CD4-positive, CD25-positive, alpha-beta regulatory T cell (primary cell): Measurements from ENCODE around the gene ATXN10. TPM values are rescaled to one million over a fixed set of nuclear protein-coding genes. Genes with fewer than 3 reads are reported as not detected.
A peak's percentile ranks its signal among the peaks of the same experiment; 100 is the strongest.

Experiments used
- ATAC-seq, 2 donors: fragments of 150-1000 bp; cut with Tn5 transposase; one replicate each; pipeline ENCODE4 v1.10.0; 2021; ENCODE audit warnings: low read depth in 2 of 2, moderate number of reproducible peaks in 2 of 2, moderate library complexity in 1 of 2
- DNase-seq, 3 donors: peaks; one replicate each; pipeline versions ENCODE4 v3.0.0 to v3.0.0-alpha.2; 2012 to 2022; ENCODE audit warnings: mixed read lengths in 1 of 3
- H3K27ac ChIP-seq: one replicate; pipeline ENCODE4 v1.7.0; 2013; ENCODE audit warnings: mild to moderate bottlenecking, low read length; ENCODE audit not compliant: insufficient read depth, poor library complexity, severe bottlenecking
- H3K27me3 ChIP-seq: one replicate; pipeline ENCODE4 v1.7.0; 2013; ENCODE audit warnings: low read length; ENCODE audit not compliant: control insufficient read depth, insufficient read depth
- H3K36me3 ChIP-seq: one replicate; pipeline ENCODE4 v1.7.0; 2013; ENCODE audit warnings: mild to moderate bottlenecking, low read length, moderate library complexity; ENCODE audit not compliant: control insufficient read depth, insufficient read depth
- H3K4me1 ChIP-seq: 2 replicates; pipeline ENCODE4 v1.7.0; 2013; ENCODE audit warnings: mild to moderate bottlenecking, low read length; ENCODE audit not compliant: insufficient read depth, control insufficient read depth, poor library complexity, severe bottlenecking
- H3K4me3 ChIP-seq: one replicate; pipeline ENCODE4 v1.7.0; 2013; ENCODE audit warnings: low read depth, mild to moderate bottlenecking, low read length, moderate library complexity
- H3K9me3 ChIP-seq, 2 experiments: 1 replicate in 1 of 2; 2 replicates in 1 of 2; pipeline ENCODE4 v1.7.0; 2013; ENCODE audit warnings: low read length in 2 of 2, mild to moderate bottlenecking in 1 of 2, moderate library complexity in 1 of 2; ENCODE audit not compliant: control insufficient read depth in 2 of 2
- H3K27ac Mint-ChIP-seq, 3 donors: one replicate each; pipeline ENCODE4 v1.8.0; 2020 to 2022; ENCODE audit warnings: mild to moderate bottlenecking in 3 of 3, mixed read lengths in 3 of 3, moderate library complexity in 2 of 3
- H3K27me3 Mint-ChIP-seq: one replicate; pipeline ENCODE4 v1.8.0; 2022; ENCODE audit warnings: mild to moderate bottlenecking, mixed read lengths
- H3K36me3 Mint-ChIP-seq: one replicate; pipeline ENCODE4 v1.8.0; 2020; ENCODE audit warnings: mixed read lengths
- H3K4me1 Mint-ChIP-seq, 4 donors: one replicate each; pipeline ENCODE4 v1.8.0; 2020 to 2022; ENCODE audit warnings: mixed read lengths in 4 of 4, mild to moderate bottlenecking in 1 of 4
- H3K4me3 Mint-ChIP-seq, 4 donors: one replicate each; pipeline ENCODE4 v1.8.0; 2020 to 2022; ENCODE audit warnings: mild to moderate bottlenecking in 4 of 4, mixed read lengths in 4 of 4, moderate library complexity in 3 of 4
- H3K9me3 Mint-ChIP-seq, 7 donors: one replicate each; pipeline ENCODE4 v1.8.0; 2020 to 2022; ENCODE audit warnings: mixed read lengths in 7 of 7, mild to moderate bottlenecking in 3 of 7, moderate library complexity in 2 of 7
- polyA plus RNA-seq, 4 donors: library from polyadenylated mRNA; unstranded; fragments of 300-500 nt; fragmentation: Illumina TruSeq; gene quantifications; one replicate each; pipeline ENCODE4 v1.2.3, GENCODE V29; 2021
- total RNA-seq: library from RNA; stranded (reverse); gene quantifications from one replicate; pipeline ENCODE4 v1.2.3, GENCODE V29; 2022

The ATXN10 gene
- total and polyA plus RNA-seq, 5 donors from 2014 or later = 61.7 to 107 (median 80.6) TPM

DNA sequence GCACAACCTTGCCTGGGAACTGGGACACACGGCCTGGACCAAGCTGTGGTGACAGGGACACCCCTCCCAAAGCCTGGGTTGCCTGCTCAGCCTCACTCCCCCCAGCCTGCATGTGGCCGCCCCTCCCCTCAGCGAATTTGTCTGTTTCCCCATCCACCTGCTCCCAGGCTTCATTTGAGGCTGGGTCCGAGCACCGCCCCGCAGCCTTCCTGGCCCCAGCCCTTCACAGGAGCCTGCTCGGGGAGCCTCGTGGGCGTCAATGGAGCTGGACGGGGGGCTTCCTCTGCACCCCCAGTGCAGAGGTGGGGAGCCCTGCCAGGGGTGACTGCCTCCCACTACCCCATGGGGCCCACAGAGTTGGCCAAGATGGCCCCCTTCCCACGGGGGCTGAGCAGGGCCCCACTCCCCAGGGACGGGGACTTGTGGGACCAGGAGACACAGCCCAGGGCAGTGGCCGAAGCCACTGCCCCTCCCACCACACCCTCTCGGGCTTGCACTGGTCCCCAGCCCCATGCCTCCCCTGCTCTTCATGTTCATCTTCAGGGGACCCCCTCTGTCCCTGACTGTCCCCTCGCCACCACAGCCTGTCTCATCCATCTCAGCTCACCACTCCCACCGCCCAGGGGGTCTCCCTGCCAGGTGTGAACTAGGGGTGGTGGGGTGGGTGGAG is 213.7 kb downstream of the ATXN10 start:
- H3K36me3 ChIP-seq = no peaks in the 10 kb centered on the region
- H3K4me3 ChIP-seq = no peak overlapping the region
- no peak for DNase-seq
- H3K36me3 Mint-ChIP-seq = no peaks in the 10 kb centered on the region
- no peaks in the 10 kb centered on the region for H3K27me3 ChIP-seq
- peaks cover 22% of the 10 kb centered on the region for H3K27me3 Mint-ChIP-seq
- ATAC-seq = no peak
- no peaks in the 10 kb centered on the region for H3K4me1 ChIP-seq
- H3K27ac Mint-ChIP-seq = no peak overlapping the region
- peaks cover 0 to 3% (median 0%) of the 10 kb centered on the region in 7 donors for H3K9me3 Mint-ChIP-seq
- no peak overlapping the region for H3K27ac ChIP-seq
- H3K9me3 ChIP-seq = no peaks in the 10 kb centered on the region
- no peak overlapping the region for H3K4me3 Mint-ChIP-seq
- no peaks in the 10 kb centered on the region for H3K4me1 Mint-ChIP-seq

- H3K27ac Mint-ChIP-seq = no peak overlapping the region
- no peaks in the 10 kb centered on the region for H3K36me3 ChIP-seq
- H3K36me3 Mint-ChIP-seq = no peaks in the 10 kb centered on the region
- ATAC-seq (no peak), DNase-seq (no peak)
- no peaks in the 10 kb centered on the region for H3K27me3 ChIP-seq
- peak overlapping the region in 1 of 4 donors; percentile 51 for H3K4me3 Mint-ChIP-seq
- H3K27me3 Mint-ChIP-seq = peaks cover 15% of the 10 kb centered on the region
- no peaks in the 10 kb centered on the region for H3K4me1 Mint-ChIP-seq
- H3K4me3 ChIP-seq = no peak overlapping the region
- H3K9me3 ChIP-seq = no peaks in the 10 kb centered on the region
- no peaks in the 10 kb centered on the region for H3K4me1 ChIP-seq
- peaks cover 0 to 3% (median 0%) of the 10 kb centered on the region in 7 donors for H3K9me3 Mint-ChIP-seq
- no peak overlapping the region for H3K27ac ChIP-seq
Measured at GRCh38 chr22:45885941-45886395, 214.3 kb downstream of the ATXN10 start.

- Histone ChIP-seq H3K4me3 (no peak overlapping the region), H3K27ac (no peak overlapping the region), H3K9me3 (no peaks in the 10 kb centered on the region), H3K36me3 (no peaks in the 10 kb centered on the region), H3K4me1 (no peaks in the 10 kb centered on the region), H3K27me3 (no peaks in the 10 kb centered on the region)
- Mint-ChIP-seq H3K4me1 (no peaks in the 10 kb centered on the region), H3K27ac (peak overlapping the region in 1 of 3 donors; percentile 83), H3K27me3 (peaks cover 13% of the 10 kb centered on the region), H3K9me3 (peaks cover 0 to 3% (median 0%) of the 10 kb centered on the region in 7 donors), H3K4me3 (no peak overlapping the region), H3K36me3 (no peaks in the 10 kb centered on the region)
- no peak for ATAC-seq
- DNase-seq = no peak
Measured at GRCh38 chr22:45886540-45886939, 214.9 kb downstream of the ATXN10 start.

GRCh38 chr22:45887202-45888131 is 215.8 kb downstream of the ATXN10 start:
- ATAC-seq (no peak), DNase-seq (no peak)
- H3K27me3 Mint-ChIP-seq = peaks cover 10% of the 10 kb centered on the region
- H3K27ac ChIP-seq = no peak overlapping the region
- no peaks in the 10 kb centered on the region for H3K4me1 Mint-ChIP-seq
- H3K36me3 ChIP-seq = no peaks in the 10 kb centered on the region
- H3K9me3 ChIP-seq = no peaks in the 10 kb centered on the region
- H3K27ac Mint-ChIP-seq = no peak overlapping the region
- no peaks in the 10 kb centered on the region for H3K27me3 ChIP-seq
- H3K4me1 ChIP-seq = no peaks in the 10 kb centered on the region
- H3K9me3 Mint-ChIP-seq = peaks cover 0 to 3% (median 0%) of the 10 kb centered on the region in 7 donors
- H3K36me3 Mint-ChIP-seq = no peaks in the 10 kb centered on the region
- H3K4me3 Mint-ChIP-seq = no peak overlapping the region
- no peak overlapping the region for H3K4me3 ChIP-seq

DNA sequence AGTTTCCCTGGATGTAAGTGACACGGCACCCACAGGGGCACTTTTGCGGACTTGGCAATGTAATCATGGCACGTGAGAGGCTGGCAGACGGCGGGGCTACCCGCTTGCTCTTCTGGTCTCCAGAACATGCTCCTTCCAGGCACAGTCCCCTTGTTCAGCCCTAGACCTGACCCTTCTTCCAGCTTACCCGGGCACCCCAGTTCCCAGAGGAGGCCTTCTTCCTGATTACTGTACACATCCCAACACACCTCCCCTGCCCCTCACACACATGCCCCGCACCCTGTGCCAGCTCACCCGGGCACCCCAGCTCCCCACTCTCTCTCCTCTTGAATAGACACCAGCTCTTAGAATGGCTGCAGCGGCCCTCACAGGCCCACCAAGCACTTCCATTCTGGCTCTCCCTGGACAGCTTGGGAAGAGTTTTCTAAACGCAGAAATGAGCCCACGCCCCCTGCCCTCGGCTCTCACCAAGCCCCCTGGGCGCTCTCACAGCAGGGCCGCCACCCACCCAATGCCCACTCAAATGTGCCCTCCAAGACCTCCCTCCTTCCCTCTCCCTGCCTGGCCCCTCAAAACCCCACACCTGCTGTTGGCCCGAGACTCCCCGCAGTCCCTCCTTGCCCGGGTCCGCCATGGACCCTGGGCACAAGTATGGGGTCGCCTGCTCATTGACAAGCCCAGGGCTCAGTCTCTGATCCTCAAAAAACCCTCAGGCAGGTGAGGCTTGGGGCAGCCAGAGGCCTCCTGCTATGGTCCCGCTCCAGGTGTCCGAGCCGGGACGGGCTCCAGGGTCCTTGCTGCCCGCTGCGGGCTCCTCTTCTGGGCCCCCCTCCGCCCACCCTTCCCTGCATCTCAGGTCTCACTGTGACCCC is 216.8 kb downstream of the ATXN10 start:
- Histone ChIP-seq H3K27ac (no peak overlapping the region), H3K4me3 (no peak overlapping the region), H3K4me1 (no peaks in the 10 kb centered on the region), H3K9me3 (no peaks in the 10 kb centered on the region), H3K36me3 (no peaks in the 10 kb centered on the region), H3K27me3 (no peaks in the 10 kb centered on the region)
- H3K36me3 Mint-ChIP-seq = no peaks in the 10 kb centered on the region
- peaks cover 10% of the 10 kb centered on the region for H3K27me3 Mint-ChIP-seq
- DNase-seq (no peak), ATAC-seq (no peak)
- no peaks in the 10 kb centered on the region for H3K4me1 Mint-ChIP-seq
- H3K9me3 Mint-ChIP-seq = peaks cover 0 to 2% (median 0%) of the 10 kb centered on the region in 7 donors
- no peak overlapping the region for H3K27ac Mint-ChIP-seq
- H3K4me3 Mint-ChIP-seq = no peak overlapping the region

- Mint-ChIP-seq H3K4me1 (no peaks in the 10 kb centered on the region), H3K27ac (no peak overlapping the region), H3K4me3 (no peak overlapping the region), H3K27me3 (peaks cover 10% of the 10 kb centered on the region), H3K9me3 (no peaks in the 10 kb centered on the region), H3K36me3 (no peaks in the 10 kb centered on the region)
- no peaks in the 10 kb centered on the region for H3K9me3 ChIP-seq
- no peaks in the 10 kb centered on the region for H3K27me3 ChIP-seq
- no peak for DNase-seq
- H3K4me3 ChIP-seq = no peak overlapping the region
- ATAC-seq = no peak
- no peak overlapping the region for H3K27ac ChIP-seq
- H3K36me3 ChIP-seq = no peaks in the 10 kb centered on the region
- no peaks in the 10 kb centered on the region for H3K4me1 ChIP-seq
Measured at GRCh38 chr22:45889093-45889538, 217.5 kb downstream of the ATXN10 start.

DNA sequence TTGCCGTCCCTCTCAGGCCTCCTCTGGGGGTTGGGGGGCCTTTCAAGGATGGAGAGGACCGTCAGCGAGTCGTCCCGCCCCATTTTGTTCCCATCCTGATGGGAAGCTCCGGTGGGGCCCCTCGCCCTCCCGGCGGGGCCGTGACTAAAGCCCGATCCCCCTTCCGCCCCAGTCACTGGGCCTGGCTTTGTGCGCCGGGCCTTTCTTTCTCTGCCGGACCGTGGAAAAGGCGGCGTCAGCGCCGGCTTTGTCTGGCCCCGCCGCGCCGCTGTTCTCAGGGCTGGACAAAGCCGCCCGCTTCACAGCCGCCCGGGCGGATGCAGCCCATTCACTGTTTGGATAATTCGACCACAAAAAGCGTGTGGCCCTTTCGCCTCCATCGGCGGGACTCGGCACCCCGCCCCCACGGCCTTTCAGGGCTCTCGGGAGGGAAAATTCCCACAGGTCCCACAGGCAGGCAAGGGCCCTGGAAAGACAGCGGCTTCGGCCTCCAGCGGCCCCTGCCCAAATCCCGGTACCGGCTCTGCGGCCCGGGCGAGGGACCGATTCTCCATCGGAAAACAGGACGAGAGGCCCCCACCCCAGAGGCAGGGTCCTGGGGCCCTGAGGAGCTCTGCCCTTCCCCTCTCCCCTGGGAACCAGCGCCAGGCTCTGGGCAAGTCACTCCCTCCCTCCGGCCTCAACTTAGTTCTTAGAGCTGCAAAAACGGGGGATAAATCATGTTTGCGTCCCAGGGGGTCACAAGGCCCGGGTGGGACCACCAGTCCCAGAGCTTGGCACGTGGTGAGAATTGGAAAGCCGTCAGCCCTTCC is 218.1 kb downstream of the ATXN10 start:
- Mint-ChIP-seq H3K36me3 (no peaks in the 10 kb centered on the region), H3K4me3 (no peak overlapping the region), H3K27ac (no peak overlapping the region), H3K4me1 (no peaks in the 10 kb centered on the region), H3K9me3 (no peaks in the 10 kb centered on the region), H3K27me3 (peaks cover 10% of the 10 kb centered on the region)
- DNase-seq (no peak), ATAC-seq (no peak)
- H3K4me1 ChIP-seq = no peaks in the 10 kb centered on the region
- H3K27me3 ChIP-seq = no peaks in the 10 kb centered on the region
- no peak overlapping the region for H3K27ac ChIP-seq
- H3K36me3 ChIP-seq = no peaks in the 10 kb centered on the region
- no peak overlapping the region for H3K4me3 ChIP-seq
- H3K9me3 ChIP-seq = no peaks in the 10 kb centered on the region
